ENCODE data around the gene ATF7.
"Not testable (repeated sequence)": the region's sequence is repeated elsewhere in the genome, so short reads cannot be mapped to it uniquely, and the experiment has no call there.

Gene ATF7

DNA sequence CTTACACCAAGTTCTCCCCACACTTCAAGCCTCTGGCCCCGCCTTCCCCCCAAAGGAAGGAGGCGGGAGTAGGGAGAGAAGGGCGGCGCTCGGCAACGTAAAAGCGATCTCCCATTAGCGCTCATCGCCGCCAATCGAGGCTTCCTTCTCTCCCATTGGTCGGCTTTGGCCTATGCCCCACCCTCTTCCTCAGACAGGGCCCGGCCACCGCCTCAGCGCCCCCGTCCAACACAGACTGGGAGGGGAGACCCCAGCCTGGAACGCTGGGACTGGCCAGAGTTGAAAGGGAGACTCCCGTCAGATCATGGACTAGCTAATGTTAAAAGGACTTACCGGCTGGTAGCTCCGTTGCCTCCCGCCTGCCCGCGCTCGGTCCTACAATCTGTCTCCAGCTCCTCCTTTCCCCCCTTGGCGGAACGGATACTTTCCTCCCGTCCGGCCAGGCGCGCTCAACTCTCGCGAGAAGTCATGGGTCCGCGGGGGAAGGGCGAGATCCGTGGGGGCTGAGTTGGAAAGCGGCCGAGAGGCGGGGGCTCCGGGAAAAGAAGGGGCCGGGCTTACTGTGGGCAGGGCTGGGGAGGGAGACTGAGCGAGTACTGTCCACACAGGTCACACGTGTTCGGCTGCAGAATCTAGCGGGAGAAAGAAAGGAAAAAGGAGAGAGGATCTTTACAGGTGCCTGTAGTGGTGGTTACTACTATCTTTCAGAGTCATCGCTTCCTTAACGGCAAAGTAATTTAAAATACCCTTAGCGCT, at the start of gene ATF7:
Gene ATF7 (minus strand): TSS at position 437 of the 756 bp plus-strand sequence. CDS start 25,382 bp downstream, outside the sequence.
- peak within 1 kb of the TSS; percentile 95 for H3K4me3 ChIP-seq (ENCODE audit: low read length)
- no peak for TF ChIP-seq ZNF274 (IDR thresholded peaks at IDR 0.05; ENCODE audit: low read depth, low read length)

DNA sequence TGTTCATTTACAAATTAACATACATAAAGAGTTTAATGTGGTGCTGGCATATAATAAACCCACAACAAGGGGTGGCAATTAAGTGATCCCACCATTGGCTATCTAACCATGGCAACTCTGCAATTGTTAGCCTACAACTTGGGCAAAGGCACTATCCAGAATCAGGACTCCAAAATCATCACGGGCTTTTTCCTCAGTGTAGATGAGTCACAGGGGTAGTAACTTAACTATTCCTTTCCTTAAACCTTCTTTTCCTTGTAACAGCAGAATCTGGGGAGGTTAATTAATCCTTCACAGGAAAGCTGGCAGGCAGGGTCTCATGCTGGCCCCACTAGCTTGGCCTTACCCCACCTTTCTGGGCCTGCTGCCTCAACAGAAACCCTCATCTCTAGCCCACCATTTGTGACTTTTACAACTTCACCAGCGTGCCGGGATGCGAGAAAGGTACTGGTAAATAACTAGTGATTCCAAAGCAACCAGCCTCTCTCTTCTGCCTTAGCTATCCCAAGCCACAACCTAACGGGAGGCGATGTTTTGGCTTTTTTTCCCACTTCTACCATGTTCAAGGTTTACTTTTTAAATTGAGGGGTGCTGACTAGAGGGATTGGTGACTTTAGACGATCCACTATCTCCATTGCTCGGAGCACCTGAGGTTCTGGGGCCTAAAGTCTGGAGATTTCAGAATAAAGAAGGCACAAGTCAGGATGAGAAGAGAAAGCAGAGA, 49.0 kb upstream of the ATF7 start:
- TF ChIP-seq ZNF274 (IDR thresholded peaks at IDR 0.05; ENCODE audit: low read depth, low read length): no peak
- peak overlapping the region; percentile 91 for H3K4me3 ChIP-seq (ENCODE audit: low read length)

DNA sequence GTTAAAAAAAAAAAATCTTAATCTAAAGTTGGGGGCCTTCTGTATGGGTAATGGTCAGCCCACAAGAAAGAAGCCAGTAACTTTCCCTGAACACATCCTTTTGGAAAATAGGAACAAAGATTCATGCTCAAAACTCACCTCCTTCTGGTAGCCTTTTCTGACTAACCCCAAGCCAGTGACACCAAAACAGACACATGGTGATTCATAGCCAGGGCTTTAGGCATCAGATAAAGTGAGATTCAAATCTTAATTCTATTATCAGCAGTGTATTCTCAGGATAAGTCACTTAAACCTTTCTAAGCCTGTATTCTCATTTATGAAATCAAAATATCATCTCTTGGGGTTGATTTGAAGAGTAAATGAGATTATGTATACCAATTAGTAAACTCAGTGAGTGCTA, 44.8 kb upstream of the ATF7 start:
- no peak overlapping the region for H3K4me3 ChIP-seq (ENCODE audit: low read length)
- no peak for TF ChIP-seq ZNF274 (IDR thresholded peaks at IDR 0.05; ENCODE audit: low read depth, low read length)

DNA sequence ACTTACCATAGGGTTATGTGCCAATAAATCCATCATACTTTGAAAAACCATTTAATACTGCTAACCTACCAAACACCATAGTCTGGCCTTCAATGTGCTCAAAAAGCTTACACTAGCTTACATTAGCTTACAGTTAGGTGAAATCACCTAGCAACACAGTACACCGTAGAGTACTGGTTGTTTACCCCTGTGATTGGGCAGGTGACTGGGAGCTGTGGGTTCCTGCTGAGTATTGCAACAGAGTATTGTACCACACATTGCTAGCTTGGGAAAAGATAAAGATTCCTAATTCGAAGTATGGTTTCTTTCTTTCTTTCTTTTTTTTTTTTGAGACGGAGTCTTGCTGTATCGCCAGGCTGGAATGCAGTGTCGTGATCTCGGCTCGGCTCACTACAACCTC, 44.1 kb upstream of the ATF7 start:
- TF ChIP-seq ZNF274 (IDR thresholded peaks at IDR 0.05; ENCODE audit: low read depth, low read length): no peak

DNA sequence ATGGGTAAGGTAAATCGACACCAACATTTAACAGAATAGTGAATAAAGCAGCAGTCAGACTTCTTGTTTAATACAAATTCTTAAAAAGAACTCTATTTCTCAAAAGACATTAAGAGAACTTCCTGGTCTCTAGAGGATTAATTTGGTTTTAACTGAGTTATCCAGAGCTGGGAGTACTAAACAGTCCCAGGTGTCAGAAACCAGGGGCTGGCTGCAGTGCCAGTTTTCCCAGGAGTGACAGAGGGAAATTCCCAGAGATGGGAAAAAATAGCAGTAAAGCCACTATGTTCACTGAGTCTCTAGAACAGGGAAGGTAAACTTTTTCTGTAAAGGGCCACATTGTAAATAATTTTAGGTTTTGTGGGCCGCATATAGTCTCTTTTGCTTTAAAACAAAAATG, 40.9 kb upstream of the ATF7 start:
- H3K4me3 ChIP-seq (ENCODE audit: low read length): no peak overlapping the region
- TF ChIP-seq ZNF274 (IDR thresholded peaks at IDR 0.05; ENCODE audit: low read depth, low read length): no peak

More for the DNA sequence above, 44.1 kb upstream of the ATF7 start:
- no peak overlapping the region for H3K4me3 ChIP-seq (ENCODE audit: low read length)

DNA sequence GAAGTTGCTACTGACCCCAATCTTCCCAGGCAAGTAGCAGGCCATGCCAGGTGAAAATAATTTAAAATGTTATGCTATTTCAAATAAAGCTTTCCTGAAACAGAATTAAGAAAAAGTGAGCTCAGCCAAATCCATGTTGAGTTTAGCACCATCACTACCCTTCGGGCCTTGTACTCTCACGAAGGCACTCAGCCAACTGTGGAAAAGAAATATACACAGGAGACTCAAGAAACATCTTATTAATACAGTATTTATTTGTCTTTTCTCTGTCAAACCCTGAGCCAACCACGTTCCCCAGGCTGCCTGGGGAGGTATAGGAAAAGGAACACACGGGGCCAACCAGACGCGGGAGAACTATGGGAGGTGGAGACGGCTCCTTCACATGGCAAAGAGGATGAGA, 38.8 kb upstream of the ATF7 start:
- H3K4me3 ChIP-seq (ENCODE audit: low read length): no peak overlapping the region
- no peak for TF ChIP-seq ZNF274 (IDR thresholded peaks at IDR 0.05; ENCODE audit: low read depth, low read length)

DNA sequence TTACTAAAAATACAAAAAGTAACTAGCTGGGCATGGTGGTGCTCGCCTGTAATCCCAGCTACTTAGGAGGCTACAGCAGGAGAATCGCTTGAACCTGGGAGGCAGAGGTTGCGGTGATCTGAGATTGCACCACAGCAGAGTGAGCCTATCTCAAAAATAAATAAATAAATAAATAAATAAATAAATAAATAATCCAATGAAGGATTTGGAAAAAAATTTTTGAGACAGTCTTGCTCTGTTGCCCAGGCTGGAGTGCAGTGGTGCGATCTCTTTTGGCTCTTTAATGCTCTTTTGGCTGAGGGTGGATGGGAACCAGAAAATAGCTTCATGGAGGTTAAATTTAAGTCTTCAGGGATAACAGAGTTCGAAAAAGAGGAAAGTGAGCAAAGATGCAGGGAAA, 38.0 kb upstream of the ATF7 start:
- no peak for TF ChIP-seq ZNF274 (IDR thresholded peaks at IDR 0.05; ENCODE audit: low read depth, low read length)
- H3K4me3 ChIP-seq (ENCODE audit: low read length): no peak overlapping the region

DNA sequence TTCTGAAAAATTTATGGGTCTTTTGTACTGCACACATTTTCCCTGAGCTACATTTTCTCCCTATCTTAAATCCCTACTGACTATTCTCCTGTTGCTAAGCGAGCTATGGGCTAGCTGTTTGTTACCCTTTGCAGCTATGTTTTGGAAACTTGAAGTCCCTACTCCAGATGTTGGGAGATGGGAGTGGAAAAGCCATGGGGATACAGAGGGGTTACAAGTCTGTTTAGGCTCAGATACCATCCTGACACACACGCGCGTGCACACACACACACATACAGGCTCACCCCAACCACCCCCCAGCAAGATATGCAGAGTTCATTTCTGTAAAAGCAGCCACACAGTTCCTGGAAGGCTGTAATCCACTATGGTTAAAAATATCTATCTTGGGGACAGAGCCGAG, 33.9 kb upstream of the ATF7 start:
- no peak for TF ChIP-seq ZNF274 (IDR thresholded peaks at IDR 0.05; ENCODE audit: low read depth, low read length)
- H3K4me3 ChIP-seq (ENCODE audit: low read length): peak overlapping the region; percentile 40; the same call in 1 of the 2 replicates

DNA sequence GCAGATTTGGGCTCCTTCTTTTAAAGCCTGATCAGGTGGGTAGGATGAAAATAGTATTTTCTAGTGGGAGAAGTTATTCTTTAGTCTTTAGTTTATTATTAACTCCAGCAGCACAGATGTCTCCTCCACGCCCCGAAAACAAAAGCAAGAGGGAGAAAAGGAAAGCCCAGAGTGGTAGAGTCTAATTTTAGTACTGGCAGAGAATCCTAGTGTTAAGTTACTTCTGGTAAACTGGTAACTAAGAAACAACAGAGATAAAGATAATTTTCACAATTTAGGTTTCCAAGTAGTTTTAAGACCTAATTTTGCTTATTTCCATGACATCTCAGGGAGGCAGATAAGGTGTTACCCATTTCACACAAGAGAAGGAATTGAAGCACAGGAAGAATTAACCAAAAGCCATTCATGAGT, 33.4 kb upstream of the ATF7 start:
- no peak for TF ChIP-seq ZNF274 (IDR thresholded peaks at IDR 0.05; ENCODE audit: low read depth, low read length)

DNA sequence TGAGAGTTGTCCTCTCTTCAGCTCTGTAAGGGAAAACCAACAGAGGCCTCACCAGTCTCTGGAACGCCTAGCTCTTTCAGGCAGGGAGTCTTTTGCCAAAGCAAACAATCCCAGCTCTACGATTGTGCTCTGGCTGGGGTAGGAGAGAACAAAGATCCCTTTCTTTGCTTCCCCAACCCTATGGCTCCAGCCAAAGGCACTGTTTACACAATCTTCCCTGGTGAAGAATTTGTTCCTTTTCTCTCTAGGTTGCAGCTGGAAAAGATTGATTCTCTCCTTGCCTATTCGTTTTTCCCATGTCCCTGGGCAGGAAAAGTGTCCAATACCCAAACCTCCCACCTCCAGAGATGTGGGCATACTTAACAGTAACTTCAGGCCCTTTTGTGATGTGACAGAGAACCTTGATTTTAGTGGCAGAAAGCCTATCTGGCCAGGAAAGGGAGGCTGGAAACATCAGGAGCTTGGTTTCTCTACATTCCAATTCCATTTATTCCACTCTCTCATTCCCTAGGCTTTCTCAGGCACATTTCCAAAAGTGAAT, 32.9 kb upstream of the ATF7 start:
- peak overlapping the region; percentile 38; the same call in 1 of the 2 replicates for H3K4me3 ChIP-seq (ENCODE audit: low read length)
- no peak for TF ChIP-seq ZNF274 (IDR thresholded peaks at IDR 0.05; ENCODE audit: low read depth, low read length)

More for the DNA sequence above, 33.4 kb upstream of the ATF7 start:
- peak overlapping the region; percentile 40; the same call in 1 of the 2 replicates for H3K4me3 ChIP-seq (ENCODE audit: low read length)

DNA sequence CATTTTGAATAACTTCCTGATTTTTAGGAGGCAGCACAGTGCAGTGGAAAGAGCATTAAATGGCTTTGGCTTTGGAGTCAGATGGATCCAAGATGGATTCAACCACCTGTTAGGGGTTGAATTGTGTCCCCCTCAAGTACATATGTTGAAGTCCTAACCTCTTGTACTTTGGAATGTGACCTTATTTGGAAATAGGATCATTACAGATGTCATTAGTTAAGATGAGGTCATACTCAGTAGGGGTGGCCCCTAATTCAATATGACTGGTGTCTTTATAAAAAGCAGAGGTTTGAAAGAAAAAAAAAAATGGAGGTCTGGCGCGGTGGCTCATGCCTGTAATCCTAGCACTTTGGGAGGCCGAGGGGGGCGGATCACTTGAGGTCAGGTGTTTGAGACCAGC, 30.9 kb upstream of the ATF7 start:
- no peak overlapping the region for H3K4me3 ChIP-seq (ENCODE audit: low read length)
- TF ChIP-seq ZNF274 (IDR thresholded peaks at IDR 0.05; ENCODE audit: low read depth, low read length): no peak

DNA sequence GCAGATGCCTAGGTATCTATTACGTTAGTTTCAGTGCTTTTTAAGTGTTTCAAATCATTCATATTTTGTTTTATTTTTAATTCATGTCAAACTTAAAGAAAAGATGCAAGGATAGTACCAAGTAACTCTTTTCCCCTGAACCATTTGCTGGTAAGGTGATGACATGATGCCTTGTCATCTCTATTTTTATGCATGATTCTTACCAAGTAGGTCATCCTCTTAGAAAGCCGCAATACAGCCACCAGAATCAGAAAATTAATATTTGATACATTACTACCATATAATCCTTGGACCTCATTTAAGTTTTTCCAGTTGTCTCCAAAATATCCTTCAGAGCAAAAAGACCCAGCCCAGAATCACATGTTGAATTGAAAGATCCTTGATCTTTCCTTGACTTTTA, 27.4 kb upstream of the ATF7 start:
- TF ChIP-seq ZNF274 (IDR thresholded peaks at IDR 0.05; ENCODE audit: low read depth, low read length): no peak
- H3K4me3 ChIP-seq (ENCODE audit: low read length): no peak overlapping the region

DNA sequence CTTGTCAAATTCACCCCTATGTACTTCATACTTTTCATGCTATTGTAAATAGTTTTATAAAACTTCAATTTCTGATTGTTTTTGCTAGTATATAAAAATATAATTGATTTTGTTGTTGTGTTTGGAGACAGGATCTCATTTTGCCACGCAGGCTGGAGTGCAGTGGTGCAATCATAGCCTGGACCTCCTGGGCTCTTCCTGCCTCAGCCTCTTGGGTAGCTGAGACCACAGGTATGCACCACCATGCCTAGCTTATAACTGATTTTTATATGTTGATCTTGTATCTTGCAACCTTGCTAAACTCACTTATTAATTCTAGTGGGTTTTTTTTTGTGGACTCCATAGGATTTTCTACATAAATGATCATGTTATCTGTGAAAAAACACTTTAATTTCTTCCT, 26.2 kb upstream of the ATF7 start:
- H3K4me3 ChIP-seq (ENCODE audit: low read length): no peak overlapping the region
- no peak for TF ChIP-seq ZNF274 (IDR thresholded peaks at IDR 0.05; ENCODE audit: low read depth, low read length)

DNA sequence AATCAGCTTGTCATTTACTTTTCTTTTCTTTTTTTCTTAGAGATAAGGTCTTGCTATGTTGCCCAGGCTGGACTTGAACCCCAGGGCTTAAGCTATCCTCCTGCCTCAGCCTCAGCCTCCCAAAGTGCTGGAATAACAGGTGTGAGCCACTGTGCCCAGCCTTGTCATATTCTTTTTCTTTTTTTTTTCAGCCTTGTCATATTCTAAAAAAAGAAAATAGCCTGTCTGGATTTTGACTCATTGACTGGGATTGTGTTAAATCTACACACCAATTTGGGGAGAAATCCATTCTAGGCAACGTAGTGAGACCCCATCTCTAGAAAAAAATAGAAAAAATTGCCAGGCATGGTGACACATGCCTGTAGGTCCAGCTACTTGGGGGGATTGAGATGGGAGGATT, 25.6 kb upstream of the ATF7 start:
- no peak for TF ChIP-seq ZNF274 (IDR thresholded peaks at IDR 0.05; ENCODE audit: low read depth, low read length)
- no peak overlapping the region for H3K4me3 ChIP-seq (ENCODE audit: low read length)

DNA sequence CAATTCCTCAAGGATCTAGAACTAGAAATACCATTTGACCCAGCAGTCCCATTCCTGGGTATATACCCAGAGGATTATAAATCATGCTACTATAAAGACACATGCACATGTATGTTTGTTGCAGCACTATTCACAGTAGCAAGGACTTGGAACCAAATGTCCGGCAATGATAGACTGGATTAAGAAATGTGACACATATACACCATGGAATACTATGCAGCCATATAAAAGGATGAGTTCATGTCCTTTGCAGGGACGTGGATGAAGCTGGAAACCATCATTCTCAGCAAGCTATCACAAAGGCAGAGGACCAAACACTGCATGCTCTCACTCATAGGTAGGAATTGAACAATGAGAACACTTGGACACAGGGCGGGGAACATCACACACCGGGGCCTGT, 20.1 kb upstream of the ATF7 start:
- not testable (repeated sequence) for H3K4me3 ChIP-seq (ENCODE audit: low read length)
